Effector memory CD8-positive, alpha-beta T cell (primary cell): ENCODE measurements around the gene BHLHE23.

Experiments used
- ATAC-seq: fragments of 150-1000 bp; cut with Tn5 transposase; replicated peaks from 2 replicates; pipeline ENCODE4 v1.10.0; 2021; ENCODE audit warnings: mild to moderate bottlenecking, moderate library complexity
- DNase-seq, 3 experiments: peaks; one replicate each; pipeline ENCODE4 v3.0.0; 2021
- H3K27ac Mint-ChIP-seq, 2 donors: one replicate each; pipeline ENCODE4 v1.8.0; 2022; ENCODE audit warnings: mild to moderate bottlenecking in 2 of 2, mixed read lengths in 2 of 2, moderate library complexity in 2 of 2
- H3K27me3 Mint-ChIP-seq, 2 donors: one replicate each; pipeline ENCODE4 v1.8.0; 2022; ENCODE audit warnings: mixed read lengths in 2 of 2
- H3K36me3 Mint-ChIP-seq: one replicate; pipeline ENCODE4 v1.8.0; 2022; ENCODE audit warnings: mild to moderate bottlenecking, moderate library complexity, mixed read lengths; ENCODE audit not compliant: insufficient read depth
- H3K4me1 Mint-ChIP-seq, 2 donors: one replicate each; pipeline ENCODE4 v1.8.0; 2022; ENCODE audit warnings: low read depth in 2 of 2, mixed read lengths in 2 of 2
- H3K4me3 Mint-ChIP-seq, 2 donors: one replicate each; pipeline ENCODE4 v1.8.0; 2022; ENCODE audit warnings: mild to moderate bottlenecking in 2 of 2, mixed read lengths in 2 of 2, moderate library complexity in 2 of 2
- H3K9me3 Mint-ChIP-seq, 2 donors: one replicate each; pipeline ENCODE4 v1.8.0; 2022; ENCODE audit warnings: mixed read lengths in 2 of 2

Gene BHLHE23

GRCh38 chr20:62980970-62981369 is 25.8 kb downstream of the BHLHE23 start:
- peak in 2 of 3 experiments; percentile 22 to 26 for DNase-seq
- Mint-ChIP-seq H3K4me3 (peak overlapping the region in 1 of 2 donors; percentile 23), H3K27ac (no peak overlapping the region)

DNA sequence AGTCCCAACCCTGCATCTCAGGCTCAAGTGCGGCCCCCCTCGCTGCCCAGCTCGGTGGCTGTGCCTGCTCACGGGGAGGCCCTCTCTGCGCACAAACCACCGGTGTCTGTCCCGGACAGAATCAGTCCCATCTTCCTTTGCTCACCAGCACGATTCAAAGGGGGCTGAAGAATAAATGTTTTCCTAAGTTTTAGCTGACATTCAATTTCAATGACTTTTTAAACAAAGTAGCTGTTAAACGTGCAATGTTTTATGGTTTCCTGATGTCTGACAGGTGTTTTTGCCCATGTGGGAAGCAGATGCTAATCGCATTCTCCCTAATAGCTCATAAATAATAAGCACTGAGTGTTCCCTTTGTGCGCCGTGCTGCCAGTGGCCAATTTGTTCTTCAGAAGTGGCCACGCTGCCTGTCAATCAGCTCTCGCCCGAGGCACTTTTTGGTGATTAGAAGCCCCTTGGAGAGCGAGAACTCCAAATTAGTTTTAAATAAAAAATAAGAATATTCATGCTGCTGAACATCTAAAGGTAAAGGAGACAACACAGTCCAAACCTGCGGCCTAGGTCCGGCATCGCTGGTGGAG is 26.3 kb downstream of the BHLHE23 start:
- Mint-ChIP-seq H3K4me3 (no peak overlapping the region), H3K4me1 (peaks cover 33 to 35% of the 10 kb centered on the region in 2 donors), H3K36me3 (peaks cover 7% of the 10 kb centered on the region), H3K27ac (no peak overlapping the region), H3K27me3 (peaks cover 65 to 92% of the 10 kb centered on the region in 2 donors), H3K9me3 (no peaks in the 10 kb centered on the region)
- no peak for DNase-seq
- ATAC-seq: no peak

More at GRCh38 chr20:62980970-62981369, 25.8 kb downstream of the BHLHE23 start:
- peaks cover 7% of the 10 kb centered on the region for H3K36me3 Mint-ChIP-seq
- H3K4me1 Mint-ChIP-seq: peaks cover 34 to 35% of the 10 kb centered on the region in 2 donors
- no peaks in the 10 kb centered on the region for H3K9me3 Mint-ChIP-seq
- peaks cover 61 to 93% of the 10 kb centered on the region in 2 donors for H3K27me3 Mint-ChIP-seq
- peak; percentile 6 for ATAC-seq

- no peaks in the 10 kb centered on the region for H3K9me3 Mint-ChIP-seq
- H3K4me1 Mint-ChIP-seq: peaks cover 33 to 35% of the 10 kb centered on the region in 2 donors
- peaks cover 65 to 89% of the 10 kb centered on the region in 2 donors for H3K27me3 Mint-ChIP-seq
- DNase-seq (no peak), ATAC-seq (no peak)
- H3K4me3 Mint-ChIP-seq: no peak overlapping the region
- peaks cover 7% of the 10 kb centered on the region for H3K36me3 Mint-ChIP-seq
- H3K27ac Mint-ChIP-seq: no peak overlapping the region
Observed at GRCh38 chr20:62979876-62980373, 26.8 kb downstream of the BHLHE23 start.

- Mint-ChIP-seq H3K4me1 (peaks cover 33 to 35% of the 10 kb centered on the region in 2 donors), H3K27ac (no peak overlapping the region), H3K9me3 (no peaks in the 10 kb centered on the region), H3K27me3 (peaks cover 65 to 89% of the 10 kb centered on the region in 2 donors), H3K4me3 (peak overlapping the region in 1 of 2 donors; percentile 25), H3K36me3 (peaks cover 5% of the 10 kb centered on the region)
- DNase-seq (no peak), ATAC-seq (no peak)
Observed at GRCh38 chr20:62979310-62979709, 27.5 kb downstream of the BHLHE23 start.

DNA sequence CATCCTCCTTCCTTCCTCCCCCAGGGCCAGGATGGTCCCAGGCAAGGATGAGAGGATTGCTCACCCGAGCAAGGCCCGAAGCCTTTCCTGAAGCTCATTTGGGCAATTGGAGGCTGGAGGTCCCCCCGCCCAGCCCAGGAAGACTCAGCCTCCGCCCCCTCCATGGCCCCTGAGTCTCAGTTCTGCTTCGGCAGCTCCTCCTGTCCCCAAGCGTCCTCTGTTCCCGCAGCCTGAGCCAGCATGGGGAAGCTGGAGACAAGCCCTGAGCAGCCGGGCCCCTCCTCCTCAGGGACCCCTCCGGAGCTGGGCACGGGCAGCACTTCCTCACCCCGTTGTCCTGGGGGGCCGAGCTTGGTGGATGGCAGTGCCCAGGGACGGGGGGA is 28.2 kb downstream of the BHLHE23 start:
- Mint-ChIP-seq H3K27ac (peak overlapping the region in 1 of 2 donors; percentile 78), H3K9me3 (no peaks in the 10 kb centered on the region), H3K4me1 (peaks cover 32 to 35% of the 10 kb centered on the region in 2 donors), H3K4me3 (peak overlapping the region; percentile 66 to 78), H3K27me3 (peaks cover 65 to 89% of the 10 kb centered on the region in 2 donors), H3K36me3 (peaks cover 4% of the 10 kb centered on the region)
- DNase-seq (no peak), ATAC-seq (no peak)

DNA sequence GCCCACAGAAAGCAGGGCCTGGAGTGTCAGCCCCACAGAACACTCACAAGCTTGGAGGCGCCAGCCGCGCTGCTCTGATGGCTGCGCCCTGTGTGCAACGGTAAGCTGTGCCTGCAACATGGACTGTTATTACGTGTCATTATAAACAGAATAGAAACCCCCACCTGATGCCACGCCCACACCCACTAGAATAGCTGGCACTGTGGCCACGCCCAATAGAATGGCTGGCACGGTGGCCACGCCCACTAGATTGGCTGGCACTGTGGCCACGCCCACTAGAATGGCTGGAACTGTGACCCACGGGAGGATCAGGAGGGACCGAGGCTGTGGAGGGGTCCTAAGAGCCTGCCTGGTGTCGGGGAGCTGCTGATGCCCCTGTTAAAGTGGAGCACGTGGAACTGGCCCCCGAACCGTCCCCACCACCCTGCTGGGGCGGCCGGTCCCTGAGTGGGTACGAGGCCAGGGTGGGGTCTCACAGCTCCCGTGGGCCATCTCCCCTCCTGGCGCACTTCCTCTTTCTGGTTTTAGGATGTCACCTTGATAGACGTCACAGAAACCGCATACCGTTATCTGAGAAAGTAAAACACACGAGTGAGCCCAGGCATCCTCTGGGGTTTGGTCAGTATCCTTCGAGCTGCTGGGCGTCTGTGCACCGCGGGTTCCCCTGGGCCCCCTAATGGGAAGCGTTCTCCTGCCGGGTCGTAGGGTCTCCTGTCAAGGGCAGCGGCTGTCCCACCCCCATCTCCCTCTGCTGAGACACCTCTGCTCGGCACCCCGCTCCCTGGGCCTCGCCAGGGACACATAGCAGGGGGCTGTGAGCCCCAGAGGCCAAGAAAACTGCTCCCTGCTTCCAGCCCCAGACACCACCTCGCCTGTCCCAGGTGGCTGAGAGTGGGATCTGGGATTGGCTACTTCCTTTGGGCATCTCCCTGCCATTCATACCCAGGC is 28.9 kb downstream of the BHLHE23 start:
- peak; percentile 84 to 88 (median 85) for DNase-seq
- no peaks in the 10 kb centered on the region for H3K9me3 Mint-ChIP-seq
- H3K27ac Mint-ChIP-seq: peak overlapping the region; percentile 68 to 78
- H3K27me3 Mint-ChIP-seq: peaks cover 61 to 87% of the 10 kb centered on the region in 2 donors
- H3K4me3 Mint-ChIP-seq: peak overlapping the region; percentile 66 to 78
- peak; percentile 79 for ATAC-seq
- peaks cover 28 to 35% of the 10 kb centered on the region in 2 donors for H3K4me1 Mint-ChIP-seq
- peaks cover 4% of the 10 kb centered on the region for H3K36me3 Mint-ChIP-seq

- Mint-ChIP-seq H3K36me3 (peaks cover 4% of the 10 kb centered on the region), H3K4me3 (peak overlapping the region in 1 of 2 donors; percentile 78), H3K27ac (no peak overlapping the region), H3K4me1 (peaks cover 26 to 35% of the 10 kb centered on the region in 2 donors), H3K9me3 (no peaks in the 10 kb centered on the region), H3K27me3 (peaks cover 59 to 87% of the 10 kb centered on the region in 2 donors)
- no peak for ATAC-seq
- DNase-seq: no peak
Observed at GRCh38 chr20:62976886-62977285, 29.9 kb downstream of the BHLHE23 start.

DNA sequence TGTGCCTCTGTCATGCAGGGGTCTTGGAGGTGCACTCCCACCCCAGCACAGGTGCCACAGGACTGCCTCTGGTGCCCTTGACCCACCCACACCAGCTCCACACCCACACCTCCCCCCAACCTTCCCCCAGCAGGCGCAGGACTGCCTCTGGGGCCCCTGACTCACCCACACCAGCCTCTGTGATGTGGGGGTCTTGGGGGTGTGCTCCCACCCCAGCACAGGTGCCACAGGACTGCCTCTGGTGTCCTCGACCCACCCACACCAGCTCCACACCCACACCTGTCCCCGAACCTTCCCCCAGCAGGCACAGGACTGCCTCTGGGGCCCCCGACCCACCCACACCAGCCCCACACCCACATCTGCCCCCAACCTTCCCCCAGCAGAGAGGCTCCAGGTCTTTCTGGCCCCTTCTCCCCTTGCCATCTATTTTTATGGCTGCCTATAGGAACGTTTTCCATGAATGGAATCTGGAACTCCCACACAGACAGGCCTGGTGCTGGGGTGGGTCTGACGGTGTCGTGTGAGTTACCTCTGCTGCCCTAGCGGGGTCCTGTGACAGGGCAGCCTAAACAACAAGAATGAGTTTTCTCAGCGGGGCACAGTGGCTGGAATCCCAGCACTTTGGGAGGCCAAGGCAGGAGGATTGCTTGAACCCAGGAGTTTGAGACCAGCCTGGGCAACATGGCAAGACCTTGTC is 30.8 kb downstream of the BHLHE23 start:
- H3K27me3 Mint-ChIP-seq: peaks cover 59 to 87% of the 10 kb centered on the region in 2 donors
- no peaks in the 10 kb centered on the region for H3K9me3 Mint-ChIP-seq
- DNase-seq (no peak), ATAC-seq (no peak)
- peak overlapping the region in 1 of 2 donors; percentile 58 for H3K27ac Mint-ChIP-seq
- peaks cover 23 to 33% of the 10 kb centered on the region in 2 donors for H3K4me1 Mint-ChIP-seq
- H3K36me3 Mint-ChIP-seq: peaks cover 4% of the 10 kb centered on the region
- H3K4me3 Mint-ChIP-seq: peak overlapping the region; percentile 13 to 36

- Mint-ChIP-seq H3K4me3 (no peak overlapping the region), H3K9me3 (no peaks in the 10 kb centered on the region), H3K27ac (no peak overlapping the region), H3K4me1 (peaks cover 23 to 32% of the 10 kb centered on the region in 2 donors), H3K36me3 (peaks cover 4% of the 10 kb centered on the region), H3K27me3 (peaks cover 56 to 84% of the 10 kb centered on the region in 2 donors)
- ATAC-seq (no peak), DNase-seq (no peak)
Observed at GRCh38 chr20:62975251-62975760, 31.5 kb downstream of the BHLHE23 start.

- no peak for ATAC-seq
- Mint-ChIP-seq H3K36me3 (peaks cover 4% of the 10 kb centered on the region), H3K27me3 (peaks cover 46 to 62% of the 10 kb centered on the region in 2 donors), H3K9me3 (no peaks in the 10 kb centered on the region), H3K27ac (no peak overlapping the region), H3K4me3 (peak overlapping the region in 1 of 2 donors; percentile 82), H3K4me1 (peaks cover 15 to 27% of the 10 kb centered on the region in 2 donors)
- no peak for DNase-seq
Observed at GRCh38 chr20:62972845-62973745, 33.7 kb downstream of the BHLHE23 start.

GRCh38 chr20:62971950-62972844 is 34.6 kb downstream of the BHLHE23 start:
- Mint-ChIP-seq H3K4me3 (peak overlapping the region; percentile 66 to 82), H3K27ac (peak overlapping the region in 1 of 2 donors; percentile 30), H3K27me3 (peaks cover 46 to 54% of the 10 kb centered on the region in 2 donors), H3K9me3 (no peaks in the 10 kb centered on the region), H3K36me3 (no peaks in the 10 kb centered on the region), H3K4me1 (peaks cover 9 to 19% of the 10 kb centered on the region in 2 donors)
- ATAC-seq (peak; percentile 99), DNase-seq (peak; percentile 81 to 86 (median 85))
